SH-SY5Y (cell line): ENCODE data around the gene FAM170A.

ENCODE experiments used
- GATA2 ChIP-seq: IDR thresholded peaks from 2 replicates; pipeline ENCODE4 v1.6.1; 2011; ENCODE audit warnings: mild to moderate bottlenecking, low read depth, low read length
- GATA3 ChIP-seq: IDR thresholded peaks from 2 replicates; pipeline ENCODE4 v1.6.1; 2011; ENCODE audit warnings: low read depth, mild to moderate bottlenecking, low read length, moderate library complexity

- no peak for TF ChIP-seq GATA3
- TF ChIP-seq GATA2: no peak
Observed at GRCh38 chr5:119614838-119615237, 14.5 kb upstream of the FAM170A start.
